ENCODE data around the gene PEF1.

DNA sequence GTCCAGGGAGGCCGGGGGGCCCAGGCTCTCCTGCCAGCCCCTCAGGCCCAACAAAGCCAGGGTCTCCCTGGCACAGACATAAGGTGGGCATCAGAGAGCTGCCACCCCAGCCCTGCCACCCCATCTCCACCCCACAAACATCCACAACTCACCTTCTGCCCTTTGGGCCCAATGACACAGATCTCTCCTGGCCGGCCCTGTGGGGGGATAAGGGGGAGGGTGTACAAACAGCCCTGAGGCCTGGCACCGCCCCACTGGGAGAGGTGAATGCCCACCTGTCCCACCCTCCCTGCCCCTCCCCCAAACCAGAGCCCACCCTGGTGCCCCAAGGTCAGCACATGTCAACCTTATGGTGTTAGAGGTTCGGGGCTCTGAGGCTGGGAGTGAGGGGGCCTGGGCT lies 46.8 kb upstream of the PEF1 start:
- TF ChIP-seq, protein P1, sequence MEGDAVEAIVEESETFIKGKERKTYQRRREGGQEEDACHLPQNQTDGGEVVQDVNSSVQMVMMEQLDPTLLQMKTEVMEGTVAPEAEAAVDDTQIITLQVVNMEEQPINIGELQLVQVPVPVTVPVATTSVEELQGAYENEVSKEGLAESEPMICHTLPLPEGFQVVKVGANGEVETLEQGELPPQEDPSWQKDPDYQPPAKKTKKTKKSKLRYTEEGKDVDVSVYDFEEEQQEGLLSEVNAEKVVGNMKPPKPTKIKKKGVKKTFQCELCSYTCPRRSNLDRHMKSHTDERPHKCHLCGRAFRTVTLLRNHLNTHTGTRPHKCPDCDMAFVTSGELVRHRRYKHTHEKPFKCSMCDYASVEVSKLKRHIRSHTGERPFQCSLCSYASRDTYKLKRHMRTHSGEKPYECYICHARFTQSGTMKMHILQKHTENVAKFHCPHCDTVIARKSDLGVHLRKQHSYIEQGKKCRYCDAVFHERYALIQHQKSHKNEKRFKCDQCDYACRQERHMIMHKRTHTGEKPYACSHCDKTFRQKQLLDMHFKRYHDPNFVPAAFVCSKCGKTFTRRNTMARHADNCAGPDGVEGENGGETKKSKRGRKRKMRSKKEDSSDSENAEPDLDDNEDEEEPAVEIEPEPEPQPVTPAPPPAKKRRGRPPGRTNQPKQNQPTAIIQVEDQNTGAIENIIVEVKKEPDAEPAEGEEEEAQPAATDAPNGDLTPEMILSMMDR (conservative IDR thresholded peaks at IDR 0.05; ENCODE audit: low read depth, low read length) = no peak
- no peak for TF ChIP-seq EZH2 (IDR thresholded peaks at IDR 0.05; ENCODE audit: low read length, unreplicated experiment)
- TF ChIP-seq EZH2phosphoT487 (IDR thresholded peaks at IDR 0.05; ENCODE audit: borderline replicate concordance, low read length) = no peak
